GM18907 (cell line): ENCODE measurements around the gene NANS.

Experiments
- ATAC-seq: cut with Tn5 transposase; IDR thresholded peaks from one replicate; pipeline ENCODE4 v1.9.1; 2021; ENCODE audit warnings: mild to moderate bottlenecking, moderate library complexity; ENCODE audit not compliant: unreplicated experiment

The NANS gene

DNA sequence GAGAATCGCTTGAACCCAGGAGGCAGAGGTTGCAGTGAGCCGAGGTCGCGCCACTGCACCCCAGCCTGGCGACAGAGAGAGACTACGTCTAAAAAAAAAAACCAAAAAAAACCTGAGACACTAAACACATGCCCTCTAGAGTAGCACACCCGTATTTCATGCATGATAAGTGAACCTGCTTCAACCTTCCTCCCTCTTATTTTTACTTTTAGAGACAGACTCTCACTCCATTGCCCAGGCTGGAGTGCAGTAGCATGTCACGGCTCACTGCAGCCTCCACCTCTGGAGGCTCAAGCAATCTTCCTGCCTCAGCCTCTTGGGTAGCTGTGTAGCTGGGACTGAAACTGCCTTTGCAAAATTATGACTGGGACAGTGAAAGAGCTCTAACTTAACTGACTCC lies 17.6 kb upstream of the NANS start:
- peak; percentile 33 for ATAC-seq

DNA sequence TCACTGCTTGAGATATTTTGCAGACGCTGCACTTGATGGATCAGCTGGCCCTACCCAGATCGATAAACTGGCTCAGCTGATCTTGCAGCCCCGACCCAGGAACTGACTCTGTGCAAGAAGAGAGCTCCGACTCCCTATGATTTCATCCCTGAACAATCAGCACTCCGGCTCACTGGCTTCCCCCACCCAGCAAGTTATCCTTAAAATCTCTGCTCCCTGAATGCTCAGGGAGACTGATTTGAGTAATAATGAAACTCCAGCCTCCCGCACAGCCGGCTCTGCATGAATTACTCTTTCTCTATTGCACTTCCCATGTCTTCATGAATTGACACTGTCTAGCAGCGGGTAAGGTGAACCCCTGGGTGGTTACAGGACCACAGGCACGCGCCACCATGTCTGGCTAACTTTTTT lies 16.9 kb upstream of the NANS start:
- no peak for ATAC-seq

DNA sequence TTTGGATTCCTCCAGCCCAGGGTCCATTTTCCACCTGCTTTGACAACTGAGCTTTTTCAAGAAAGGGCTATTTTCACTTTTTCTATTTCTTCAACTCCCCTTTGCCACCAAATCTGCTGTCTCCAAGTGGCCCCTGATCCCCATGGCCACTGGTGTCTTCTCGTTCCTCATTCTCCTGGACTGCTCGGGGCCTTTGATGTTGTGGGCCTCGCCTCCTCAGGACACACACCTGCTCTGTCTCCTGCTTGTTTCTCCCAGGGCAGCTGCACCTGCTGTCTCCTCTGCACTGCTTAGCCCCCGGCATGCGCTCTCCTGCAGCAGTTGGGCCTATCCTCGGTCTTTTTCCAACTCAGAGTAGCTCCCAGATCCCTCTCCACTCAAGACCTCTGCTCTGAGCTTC lies 16.3 kb upstream of the NANS start:
- ATAC-seq, result no peak

DNA sequence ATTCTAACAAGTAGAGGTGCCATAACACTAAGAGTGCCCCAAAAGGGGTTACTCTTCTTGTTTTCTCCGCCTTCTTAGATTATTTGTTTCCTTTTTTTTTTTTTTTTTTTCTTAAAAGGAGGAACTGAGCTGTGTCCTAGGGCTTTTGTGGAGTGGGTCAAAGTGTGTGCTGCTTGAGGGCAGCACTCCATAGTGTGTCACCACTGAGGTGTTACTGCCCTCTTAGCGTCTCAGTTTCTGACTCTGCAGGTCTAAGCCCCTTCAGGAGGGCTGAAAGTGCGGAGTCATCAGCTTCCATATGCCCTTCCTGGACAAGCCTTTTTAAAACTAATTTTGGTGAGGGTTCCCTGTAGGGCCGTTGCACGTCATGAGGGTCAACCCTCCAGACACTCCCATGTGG lies 12.6 kb upstream of the NANS start:
- ATAC-seq, result no peak

DNA sequence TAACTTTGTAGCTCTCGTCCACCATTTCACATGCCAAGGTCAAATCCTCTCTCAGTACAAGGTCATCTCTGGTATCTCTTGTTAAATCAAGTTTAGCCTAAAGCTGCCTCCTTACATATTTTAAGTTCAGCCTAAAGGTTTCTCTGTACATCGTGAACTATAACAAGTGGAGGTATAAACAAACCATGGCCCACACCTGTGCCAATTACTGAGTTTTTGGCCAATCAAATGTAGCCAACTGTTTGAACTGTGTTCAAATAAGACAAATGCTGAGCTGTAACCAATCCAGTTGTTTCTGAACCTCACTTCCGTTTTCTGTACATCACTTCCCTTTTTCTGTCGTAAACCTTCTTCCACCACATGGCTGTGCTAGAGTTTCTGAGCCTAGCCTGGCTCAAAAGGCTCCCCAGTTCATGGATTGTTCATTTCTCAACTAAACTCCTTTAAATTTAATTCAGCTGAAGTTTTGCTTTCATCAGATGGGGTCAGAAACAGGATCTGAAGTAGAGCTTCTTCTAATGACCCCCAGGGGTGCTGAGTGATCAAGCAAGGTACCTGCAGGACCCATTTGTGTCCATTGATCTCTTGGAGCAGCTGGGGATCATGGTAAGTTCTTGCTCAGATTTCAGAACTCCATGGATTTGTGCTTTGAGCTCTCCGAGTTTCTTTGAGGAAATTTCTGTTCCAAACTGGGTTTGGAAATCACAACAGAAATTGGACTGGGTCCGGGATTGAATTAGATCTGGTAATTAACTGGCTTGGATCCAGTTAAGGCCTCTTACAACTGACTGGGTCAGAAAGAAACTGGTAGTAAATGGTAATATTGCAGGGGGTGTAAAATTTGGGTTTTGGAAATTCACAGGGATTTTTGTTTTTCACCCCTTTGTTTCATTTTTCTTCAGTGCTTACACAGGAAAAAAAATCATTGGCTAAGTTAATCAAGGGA lies 11.0 kb upstream of the NANS start:
- ATAC-seq, result peak; percentile 73

DNA sequence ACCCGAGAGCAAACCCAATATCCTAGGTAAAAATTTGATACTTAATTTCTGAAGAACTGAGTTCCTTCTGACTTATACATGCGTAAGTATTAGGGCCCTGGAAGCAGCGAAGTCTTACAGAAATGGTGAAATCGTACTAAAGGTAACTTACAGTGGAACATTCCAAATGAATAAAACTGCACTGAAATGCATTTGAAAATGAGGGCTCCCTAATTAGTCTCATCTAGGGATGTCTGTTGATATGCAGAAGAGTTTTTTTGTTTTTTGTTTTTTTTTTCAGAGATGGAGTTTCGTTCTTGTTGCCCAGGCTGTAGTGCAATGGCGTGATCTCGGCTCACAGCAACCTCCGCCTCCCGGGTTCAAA lies 10.4 kb upstream of the NANS start:
- no peak for ATAC-seq

DNA sequence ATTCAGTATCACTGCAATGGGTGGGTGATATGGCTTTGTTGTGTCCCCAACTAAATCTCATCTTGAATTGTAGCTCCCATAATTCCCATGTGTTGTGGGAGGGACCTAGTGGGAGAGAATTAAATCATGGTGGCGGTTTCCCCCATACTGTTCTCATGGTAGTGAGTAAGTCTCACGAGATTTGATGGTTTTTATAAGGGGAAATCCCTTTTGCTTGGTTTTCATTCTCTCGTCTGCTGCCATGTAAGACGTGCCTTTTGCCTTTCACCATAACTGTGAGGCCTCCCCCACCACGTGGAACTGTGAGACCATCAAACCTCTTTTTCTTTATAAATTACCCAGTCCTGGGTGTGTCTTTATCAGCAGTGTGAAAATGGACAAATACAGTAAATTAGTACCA lies 9.5 kb upstream of the NANS start:
- no peak for ATAC-seq

DNA sequence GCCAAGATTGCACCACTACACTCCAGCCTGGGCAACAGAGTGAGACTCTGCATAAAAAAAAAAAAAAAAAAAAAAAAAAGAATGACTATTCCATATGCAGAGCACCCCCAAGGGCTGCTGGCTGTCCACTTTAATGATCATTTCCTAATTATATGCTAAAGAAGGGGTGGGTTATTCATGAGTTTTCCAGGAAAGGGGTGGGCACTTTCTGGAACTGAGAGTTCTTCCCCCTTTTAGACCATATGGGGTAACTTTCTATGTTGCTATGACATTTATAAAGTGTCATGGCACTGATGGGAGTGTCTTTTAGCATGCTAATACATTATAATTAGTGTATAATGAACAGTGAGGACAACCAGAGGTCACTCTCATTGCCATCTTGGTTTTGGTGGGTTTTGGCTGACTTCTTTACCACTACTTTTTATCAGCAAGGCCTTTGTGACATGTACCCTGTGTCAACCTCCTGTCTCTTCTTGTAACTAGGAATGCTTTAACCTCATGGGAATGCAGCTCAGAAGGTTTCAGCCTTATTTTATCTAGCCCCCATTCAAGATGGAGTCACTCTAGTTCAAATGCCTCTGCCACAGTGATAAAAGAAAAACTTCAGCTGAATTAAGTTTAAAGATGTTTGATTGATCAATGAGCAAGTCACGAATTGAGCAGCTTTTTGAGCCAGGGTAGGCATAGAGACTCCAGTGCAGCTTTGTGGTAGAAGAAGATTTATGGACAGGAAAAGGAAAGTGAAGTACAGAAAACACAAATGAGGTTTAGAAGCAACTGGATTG lies 7.1 kb upstream of the NANS start:
- no peak for ATAC-seq

DNA sequence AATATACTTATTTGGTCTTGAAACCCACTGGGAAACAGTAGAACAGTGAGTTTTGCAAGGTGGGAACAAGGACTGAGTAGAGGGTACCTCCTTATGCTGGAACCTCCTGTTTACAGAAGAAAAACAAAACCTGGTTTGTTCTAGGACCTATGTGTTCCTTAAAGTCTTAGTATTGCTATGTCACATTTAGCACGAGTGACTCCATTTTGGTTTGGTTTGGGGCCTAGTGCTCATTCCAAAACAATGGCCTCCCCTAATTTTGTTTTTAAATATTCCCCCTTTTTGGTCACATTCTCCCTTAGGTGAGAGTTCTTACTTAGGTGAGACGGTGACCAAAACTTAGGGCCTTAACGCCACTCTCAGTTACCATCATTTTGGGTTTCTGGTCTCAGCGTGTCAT lies 6.2 kb upstream of the NANS start:
- ATAC-seq, result no peak

DNA sequence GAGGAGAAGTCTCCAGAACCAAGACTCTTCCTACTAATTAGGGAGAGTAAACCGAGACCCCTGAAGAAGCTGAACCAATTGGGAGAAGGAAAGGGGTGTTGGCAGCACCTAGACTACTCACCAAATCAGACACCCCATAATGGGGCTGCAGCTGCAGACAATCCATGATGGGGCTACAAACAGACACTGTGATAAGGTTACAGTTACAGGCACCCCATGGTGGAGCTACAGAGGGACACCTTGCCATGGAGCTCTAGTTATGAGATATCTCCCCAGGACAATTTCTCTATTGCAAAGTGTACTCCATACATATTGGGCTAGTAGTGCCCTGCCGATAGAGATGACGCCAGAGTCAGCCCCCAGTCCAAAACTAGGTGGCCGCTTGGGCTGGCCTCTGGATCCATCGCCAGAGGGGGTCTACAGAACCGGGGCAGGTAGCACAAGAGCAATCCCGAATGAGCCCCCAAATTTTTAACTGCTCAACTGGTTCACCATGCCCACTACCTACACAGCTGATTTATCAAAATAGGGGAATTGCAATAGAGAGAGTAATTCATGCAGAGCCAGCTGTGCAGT lies 2.1 kb upstream of the NANS start:
- ATAC-seq, result no peak

DNA sequence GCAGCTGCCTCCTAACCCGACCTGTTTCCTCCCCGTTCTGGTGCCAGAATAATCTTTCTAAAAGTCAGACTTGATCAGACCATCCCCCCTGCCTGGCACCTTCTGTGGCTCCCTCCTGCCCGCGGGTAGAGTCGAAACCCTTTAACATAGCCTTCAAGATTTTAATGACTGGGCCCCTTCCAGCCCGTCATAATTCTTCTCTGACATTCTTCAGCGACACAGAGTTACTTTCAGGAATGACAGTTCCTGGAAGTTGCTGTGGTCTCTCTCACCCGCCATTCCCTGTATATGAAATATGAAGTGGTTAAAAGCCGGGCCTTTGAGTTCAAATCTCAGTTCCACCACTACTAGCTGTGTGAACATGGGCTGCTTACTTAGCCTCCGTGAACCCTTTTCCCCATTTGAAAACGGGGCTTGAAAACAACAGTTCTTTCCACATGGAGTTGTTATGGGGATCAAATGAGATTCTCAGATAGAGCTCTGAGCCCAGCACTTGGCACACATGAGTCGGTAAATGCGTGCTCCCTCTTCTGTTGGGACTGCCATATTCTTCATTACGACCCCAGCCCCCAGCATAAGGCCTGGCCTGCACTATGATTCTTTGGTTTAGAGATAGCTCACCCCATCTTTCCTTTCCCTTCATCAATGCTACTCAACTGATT lies 737 bp downstream of the NANS start:
- ATAC-seq, result no peak

DNA sequence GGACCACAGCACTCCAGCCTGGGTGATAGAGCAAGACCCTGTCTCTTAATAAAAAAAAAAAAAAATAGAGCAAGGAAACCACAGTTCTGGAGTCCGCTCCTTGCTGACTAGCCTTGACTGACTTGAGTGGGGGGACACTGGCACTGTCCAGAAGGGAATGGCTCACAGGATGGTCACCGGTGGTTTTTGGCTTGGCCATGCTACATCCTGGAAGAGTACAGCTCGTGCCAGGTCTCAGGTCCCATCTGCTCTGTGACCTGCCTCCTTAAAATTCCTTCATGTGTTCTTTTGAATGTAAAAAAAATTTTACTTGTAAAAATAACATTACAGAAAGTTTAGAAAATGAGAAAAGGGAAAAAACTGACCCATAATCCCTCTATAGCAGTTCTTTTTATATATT lies 5.6 kb downstream of the NANS start:
- no peak for ATAC-seq

DNA sequence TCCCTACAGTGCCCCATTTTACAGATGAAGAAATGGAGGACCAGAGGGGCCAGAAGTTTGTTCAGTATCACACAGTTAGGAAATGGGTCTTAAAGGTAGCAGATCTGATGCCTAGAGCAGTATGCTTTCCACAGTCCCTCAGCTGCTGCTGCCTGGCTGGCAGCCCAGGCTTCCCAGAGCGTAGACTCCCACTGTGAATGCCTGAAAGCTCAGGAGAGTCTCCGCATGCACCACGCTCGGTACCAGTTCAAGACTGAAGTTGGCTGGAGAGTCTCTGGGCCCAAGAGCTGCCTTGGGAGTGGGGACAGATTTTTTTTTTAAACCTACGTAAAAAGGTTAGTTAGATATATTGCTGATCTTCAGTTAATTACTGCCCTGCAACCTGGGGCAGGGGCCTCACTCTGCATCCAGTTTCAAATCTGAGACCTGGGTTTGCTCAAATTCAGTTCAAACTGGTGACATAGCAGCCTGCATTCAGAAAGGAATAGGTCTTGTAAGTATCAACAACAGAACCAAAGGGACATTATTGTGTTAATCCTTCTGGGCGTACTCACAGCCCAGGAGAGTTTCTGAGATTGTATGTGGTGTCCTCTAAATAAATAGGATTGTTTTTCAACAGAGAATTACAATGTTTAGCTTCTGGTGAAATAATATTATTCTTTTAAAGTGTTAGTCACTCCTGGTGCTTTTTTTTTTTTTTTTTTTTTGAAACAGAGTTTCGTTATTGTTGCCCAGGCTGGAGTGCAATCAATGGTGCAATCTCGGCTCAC lies 8.3 kb downstream of the NANS start:
- ATAC-seq, result no peak

DNA sequence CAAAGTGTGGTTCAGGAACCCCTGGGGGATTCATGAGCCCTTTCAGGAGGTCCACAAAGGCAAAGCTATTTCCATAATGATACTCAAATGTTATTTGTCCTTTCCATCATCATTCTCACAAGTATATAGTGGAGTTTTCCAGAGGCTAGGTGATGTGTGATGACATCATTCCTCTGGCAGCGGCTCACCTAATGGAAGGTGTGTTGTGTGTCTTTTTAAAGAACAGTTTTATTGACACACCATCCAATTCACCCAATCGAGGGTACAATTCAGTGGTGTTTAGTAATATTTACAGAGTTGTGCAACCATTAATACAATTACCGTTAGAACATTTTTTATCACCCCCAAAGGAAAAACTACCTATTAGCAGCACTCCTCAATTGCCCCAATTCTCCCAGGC lies 9.7 kb downstream of the NANS start:
- ATAC-seq, result no peak

DNA sequence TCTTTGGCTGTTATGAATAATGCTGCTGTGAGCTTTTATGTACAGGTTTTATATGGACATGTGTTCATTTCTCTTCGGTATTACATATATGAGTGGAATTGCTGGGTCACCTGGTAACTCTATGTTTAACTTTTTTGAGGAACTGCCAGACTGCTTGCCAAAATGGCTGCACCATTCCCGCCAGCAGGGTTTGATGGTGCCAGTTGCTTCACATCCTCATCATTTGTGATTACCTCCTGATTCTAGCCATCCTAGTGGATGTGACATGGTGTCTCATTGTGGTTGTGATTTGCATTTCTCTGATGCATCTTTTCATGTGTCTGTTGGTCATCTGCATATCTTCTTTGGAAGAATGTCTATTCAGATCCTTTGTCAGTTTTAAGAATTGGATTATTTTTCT lies 10.7 kb downstream of the NANS start:
- no peak for ATAC-seq

DNA sequence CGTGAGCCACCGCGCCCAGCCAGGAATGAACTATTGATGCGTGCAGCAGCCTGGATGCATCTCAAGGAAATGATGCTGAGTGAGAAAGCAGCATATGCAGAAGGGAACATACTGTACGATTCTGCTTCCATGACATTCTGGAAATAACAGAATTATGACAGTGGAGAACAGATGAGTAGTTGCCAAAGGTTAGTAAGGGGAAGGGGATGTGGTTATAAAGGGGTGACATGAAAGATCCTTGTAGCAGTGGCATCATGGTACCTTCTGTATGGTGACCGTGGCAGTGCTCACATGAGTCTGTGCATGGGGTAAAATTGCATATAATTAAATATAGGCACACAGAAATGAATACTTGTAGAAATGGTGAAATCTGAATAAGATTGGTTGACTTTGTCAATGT lies 13.0 kb downstream of the NANS start:
- no peak for ATAC-seq

DNA sequence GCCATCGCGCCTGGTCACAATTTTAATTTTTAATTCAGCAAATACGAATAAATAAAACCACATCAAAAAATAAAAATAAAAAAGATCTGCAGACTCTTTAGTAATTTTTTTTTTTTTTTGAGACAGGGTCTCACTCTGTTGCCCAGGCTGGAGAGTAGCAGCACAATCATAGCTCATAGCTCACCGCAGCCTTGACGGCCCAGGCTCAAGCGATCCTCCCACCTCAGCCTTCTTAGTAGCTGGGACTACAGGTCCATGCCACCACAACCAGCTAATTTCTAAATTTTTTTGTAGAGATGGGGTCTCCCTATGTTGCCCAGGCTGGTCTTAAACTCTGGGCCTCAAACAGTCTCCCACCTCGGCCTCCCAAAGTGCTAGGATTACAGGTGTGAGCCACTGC lies 14.2 kb downstream of the NANS start:
- ATAC-seq, result no peak

DNA sequence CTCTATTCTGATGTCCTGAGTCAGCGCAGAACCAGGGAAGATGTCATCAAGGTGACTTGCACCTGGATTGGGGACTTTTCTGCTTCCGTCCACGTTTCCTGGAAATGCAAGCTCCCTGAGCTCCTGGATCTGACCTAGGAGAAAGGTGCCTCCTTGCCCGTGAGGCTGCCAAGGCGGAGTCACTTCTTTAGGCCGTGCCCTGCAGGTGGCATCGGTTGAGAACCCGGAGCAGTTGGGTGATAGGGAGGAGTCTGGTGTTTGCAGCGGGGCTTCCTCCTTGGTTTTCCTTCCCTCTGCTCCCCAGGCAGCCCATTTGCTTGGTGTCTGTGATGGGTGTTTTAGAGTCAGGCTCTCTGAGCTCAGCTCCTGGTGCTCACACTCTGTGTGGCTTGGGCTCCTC lies 15.2 kb downstream of the NANS start:
- ATAC-seq, result no peak

DNA sequence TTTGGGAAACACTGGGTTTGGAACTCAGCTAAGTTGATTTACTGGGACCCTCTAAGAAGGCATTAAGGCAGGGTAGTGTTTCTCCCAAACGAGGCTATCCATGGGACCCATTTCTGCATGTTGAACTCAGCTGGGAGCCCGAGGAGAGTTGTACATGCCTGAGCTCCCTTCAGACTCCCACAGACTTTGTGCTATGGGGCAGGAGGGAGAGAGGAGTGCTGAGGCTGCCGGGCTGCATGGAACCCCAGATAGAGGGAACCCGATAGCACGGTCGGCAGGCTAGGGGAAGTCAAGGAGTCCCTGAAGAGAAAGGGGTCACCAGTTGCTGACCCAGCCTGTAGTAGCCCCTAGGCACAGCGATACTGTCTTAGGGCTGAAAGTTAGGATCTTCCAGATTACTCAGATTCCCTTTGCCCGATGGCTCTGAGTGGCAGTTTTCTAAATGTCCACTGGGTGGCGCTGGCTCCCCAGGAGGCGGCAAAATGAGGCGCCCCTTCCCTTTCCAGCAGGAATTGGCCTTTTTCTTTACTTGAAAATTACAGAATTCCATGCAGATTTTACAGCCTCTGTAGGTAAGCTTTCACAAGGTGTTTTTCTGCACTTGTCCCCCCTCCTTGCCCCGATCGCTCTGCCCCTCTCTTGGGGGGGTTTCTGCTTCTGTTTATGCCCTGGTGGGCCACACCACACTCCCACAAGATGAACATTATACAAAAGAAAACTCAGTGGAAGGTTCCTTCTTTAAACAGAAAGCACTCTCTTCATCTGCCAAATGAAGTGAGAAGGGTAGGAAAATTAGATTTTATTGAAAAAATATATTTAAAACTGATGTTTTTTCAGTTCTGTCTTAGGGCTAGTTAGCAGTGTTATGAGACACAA lies 17.8 kb downstream of the NANS start:
- ATAC-seq, result no peak

DNA sequence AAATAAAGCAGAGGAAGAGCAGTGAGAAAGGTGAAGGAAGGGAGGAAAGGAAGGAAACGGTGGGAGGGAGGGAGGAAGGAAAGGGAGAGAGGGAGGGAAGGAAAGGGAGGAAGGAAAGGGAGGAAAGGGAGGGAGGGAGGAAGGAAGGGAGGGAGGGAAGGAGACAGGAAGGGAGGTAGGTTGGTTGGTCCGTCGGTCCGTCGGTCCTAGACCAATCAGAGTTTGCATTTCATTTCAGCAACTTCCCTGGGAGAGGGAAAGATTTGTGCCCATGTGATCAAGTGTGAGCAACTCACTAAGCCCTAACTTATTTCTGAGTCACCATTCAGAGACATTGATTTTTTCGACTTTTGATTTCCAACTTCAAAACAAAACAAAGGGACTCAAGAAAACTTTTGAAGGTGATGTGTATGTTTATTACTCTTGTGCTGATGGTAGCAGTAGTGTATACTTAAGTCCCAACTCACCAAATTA lies 18.8 kb downstream of the NANS start:
- ATAC-seq, result no peak
